AG04450 (cell line): ENCODE measurements around the gene JUN. TPM values are rescaled to one million over a fixed set of nuclear protein-coding genes. Genes with fewer than 3 reads are reported as not detected.

Experiments
- CTCF ChIA-PET: fragments of 300-600, 350-600 bp; formaldehyde crosslinking; extraction: SDS; loops from one replicate; lab custom pipeline; 2022; ENCODE audit warnings: antibody characterized with exemption, inconsistent platforms; lab: Charles Lee
- POLR2A ChIA-PET: fragments of 350-600 bp; formaldehyde crosslinking; extraction: SDS; loops from one replicate; lab custom pipeline; 2021; ENCODE audit warnings: antibody characterized with exemption, inconsistent platforms; lab: Yijun Ruan, JAX
- DNase-seq: peaks from one replicate; pipeline ENCODE4 v3.0.0-alpha.2; 2011; ENCODE audit warnings: low read depth, low spot score
- H3K27ac ChIP-seq: one replicate; pipeline ENCODE4 v1.5.1; 2012; ENCODE audit warnings: low read depth, low read length, control low read depth
- H3K27me3 ChIP-seq: one replicate; pipeline ENCODE4 v1.6.0; 2012; ENCODE audit warnings: low read length; ENCODE audit not compliant: control insufficient read depth, insufficient read depth
- H3K4me3 ChIP-seq: 2 replicates; pipeline ENCODE4 v1.5.1; 2011; ENCODE audit warnings: mild to moderate bottlenecking, low read depth, low read length, control low read depth
- H3K9me3 ChIP-seq: 2 replicates; pipeline ENCODE4 v1.5.1; 2012; ENCODE audit warnings: low read length; ENCODE audit not compliant: control insufficient read depth, insufficient read depth
- CTCF ChIP-seq: IDR thresholded peaks from 2 replicates; pipeline ENCODE4 v1.5.1; 2011; ENCODE audit warnings: low read depth, low read length, control low read depth, inconsistent platforms
- polyA plus RNA-seq: library from polyadenylated mRNA; depleted of rRNA; stranded (reverse); fragments of >200 nt; gene quantifications from 2 replicates; pipeline ENCODE4 v1.2.3, GENCODE V29; 2011

JUN gene
- polyA plus RNA-seq, 1 experiment = 48.7 TPM

- CTCF ChIA-PET = interaction anchor here (2.0 kb wide), 1 partner anchor 917 kb away, joined by 9 read pairs; no protein-coding TSS in a partner anchor
- TF ChIP-seq CTCF = no peak
- Histone ChIP-seq H3K4me3 (peak overlapping the region; percentile 93), H3K27me3 (no peaks in the 10 kb centered on the region), H3K27ac (peak overlapping the region; percentile 99), H3K9me3 (peaks cover 13% of the 10 kb centered on the region; the same call in 1 of the 2 replicates)
- POLR2A ChIA-PET = interaction anchor here (0.7 to 2.2 kb wide), 11 partner anchors 9 to 977 kb away, joined by 3 to 14 read pairs (median 7); no protein-coding TSS in a partner anchor
- no peak for DNase-seq
Measured at GRCh38 chr1:58782178-58783089, 1.4 kb downstream of the JUN start.

DNA sequence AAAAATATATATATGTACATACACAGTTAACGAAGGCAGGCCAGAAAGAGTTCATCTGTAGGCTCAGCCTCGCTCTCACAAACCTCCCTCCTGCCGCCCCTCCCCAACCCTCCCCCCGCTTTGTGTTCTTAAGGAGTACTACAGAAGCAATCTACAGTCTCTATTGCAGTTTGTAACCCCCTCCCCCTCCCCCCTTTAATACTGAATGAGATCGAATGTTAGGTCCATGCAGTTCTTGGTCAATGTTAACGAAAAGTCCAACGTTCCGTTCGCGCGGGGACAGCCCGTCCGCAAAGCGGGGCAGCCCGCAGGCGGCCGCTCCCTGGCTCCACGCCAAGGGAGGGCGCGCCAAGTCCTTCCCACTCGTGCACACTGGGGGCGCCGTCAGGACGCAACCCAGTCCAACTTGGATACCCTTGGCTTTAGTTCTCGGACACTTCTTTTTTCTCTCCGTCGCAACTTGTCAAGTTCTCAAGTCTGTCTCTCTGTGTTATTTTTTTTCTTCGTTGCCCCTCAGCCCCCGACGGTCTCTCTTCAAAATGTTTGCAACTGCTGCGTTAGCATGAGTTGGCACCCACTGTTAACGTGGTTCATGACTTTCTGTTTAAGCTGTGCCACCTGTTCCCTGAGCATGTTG lies 2.2 kb downstream of the JUN start:
- TF ChIP-seq CTCF = peak; percentile 57
- Histone ChIP-seq H3K4me3 (peak overlapping the region; percentile 93), H3K27me3 (no peaks in the 10 kb centered on the region), H3K9me3 (peaks cover 13% of the 10 kb centered on the region; the same call in 1 of the 2 replicates), H3K27ac (peak overlapping the region; percentile 49)
- DNase-seq = no peak
- ChIA-PET POLR2A (interaction anchor here (0.7 to 1.2 kb wide), 4 partner anchors 17 to 952 kb away, joined by 3 to 4 read pairs (median 3); no protein-coding TSS in a partner anchor), CTCF (interaction anchor here (0.6 to 2.0 kb wide), 3 partner anchors 229 to 978 kb away, joined by 3 to 9 read pairs (median 3); no protein-coding TSS in a partner anchor)

GRCh38 chr1:58780836-58781452 lies 2.9 kb downstream of the JUN start:
- POLR2A ChIA-PET = interaction anchor here (0.7 to 1.2 kb wide), 4 partner anchors 17 to 953 kb away, joined by 3 to 4 read pairs (median 3); no protein-coding TSS in a partner anchor
- no peaks in the 10 kb centered on the region for H3K27me3 ChIP-seq
- no peak for DNase-seq
- no peak overlapping the region for H3K27ac ChIP-seq
- H3K9me3 ChIP-seq = peaks cover 13% of the 10 kb centered on the region; the same call in 1 of the 2 replicates
- CTCF ChIA-PET = interaction anchor here (0.5 to 2.0 kb wide), 5 partner anchors 11 to 979 kb away, joined by 3 to 9 read pairs (median 3); no protein-coding TSS in a partner anchor
- peak overlapping the region; percentile 93 for H3K4me3 ChIP-seq
- no peak for TF ChIP-seq CTCF

DNA sequence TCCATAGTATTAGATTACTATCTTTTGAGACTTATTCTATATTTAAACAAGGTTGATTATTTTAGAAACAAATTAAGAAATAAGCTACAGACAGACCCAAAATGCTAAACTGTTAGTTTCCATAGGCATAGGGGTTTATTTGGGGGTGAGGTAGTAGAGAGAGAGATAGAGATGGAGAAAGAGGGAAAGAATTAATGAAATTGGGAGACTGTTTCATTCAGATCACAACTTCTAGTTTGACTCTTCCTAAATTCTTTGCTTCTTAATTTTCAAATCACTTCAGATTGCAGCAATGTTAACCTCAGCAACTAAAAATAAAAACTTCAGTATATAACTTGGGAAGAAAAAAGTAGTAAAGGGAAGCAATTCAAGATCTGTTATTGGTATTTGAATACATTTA lies 3.4 kb downstream of the JUN start:
- ChIA-PET CTCF (interaction anchor here (0.5 to 2.0 kb wide), 5 partner anchors 10 to 919 kb away, joined by 3 to 9 read pairs (median 3); no protein-coding TSS in a partner anchor), POLR2A (interaction anchor here (0.8 to 1.1 kb wide), 2 partner anchors 16 to 587 kb away, joined by 3 read pairs; no protein-coding TSS in a partner anchor)
- Histone ChIP-seq H3K4me3 (peak overlapping the region; percentile 93), H3K9me3 (peaks cover 13% of the 10 kb centered on the region; the same call in 1 of the 2 replicates), H3K27me3 (no peaks in the 10 kb centered on the region), H3K27ac (no peak overlapping the region)
- DNase-seq = no peak
- no peak for TF ChIP-seq CTCF
